Measurements from ENCODE around the gene APOH.

GRCh38 chr17:66240630-66241029 lies 11.4 kb upstream of the APOH start:
- TF ChIP-seq, protein P1, sequence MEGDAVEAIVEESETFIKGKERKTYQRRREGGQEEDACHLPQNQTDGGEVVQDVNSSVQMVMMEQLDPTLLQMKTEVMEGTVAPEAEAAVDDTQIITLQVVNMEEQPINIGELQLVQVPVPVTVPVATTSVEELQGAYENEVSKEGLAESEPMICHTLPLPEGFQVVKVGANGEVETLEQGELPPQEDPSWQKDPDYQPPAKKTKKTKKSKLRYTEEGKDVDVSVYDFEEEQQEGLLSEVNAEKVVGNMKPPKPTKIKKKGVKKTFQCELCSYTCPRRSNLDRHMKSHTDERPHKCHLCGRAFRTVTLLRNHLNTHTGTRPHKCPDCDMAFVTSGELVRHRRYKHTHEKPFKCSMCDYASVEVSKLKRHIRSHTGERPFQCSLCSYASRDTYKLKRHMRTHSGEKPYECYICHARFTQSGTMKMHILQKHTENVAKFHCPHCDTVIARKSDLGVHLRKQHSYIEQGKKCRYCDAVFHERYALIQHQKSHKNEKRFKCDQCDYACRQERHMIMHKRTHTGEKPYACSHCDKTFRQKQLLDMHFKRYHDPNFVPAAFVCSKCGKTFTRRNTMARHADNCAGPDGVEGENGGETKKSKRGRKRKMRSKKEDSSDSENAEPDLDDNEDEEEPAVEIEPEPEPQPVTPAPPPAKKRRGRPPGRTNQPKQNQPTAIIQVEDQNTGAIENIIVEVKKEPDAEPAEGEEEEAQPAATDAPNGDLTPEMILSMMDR (IDR thresholded peaks at IDR 0.05), result no peak
- no peak for TF ChIP-seq ZFX (IDR thresholded peaks at IDR 0.05; ENCODE audit: borderline replicate concordance)
